ENCODE data around the gene CD59.
"Not testable (repeated sequence)": the region's sequence is repeated elsewhere in the genome, so short reads cannot be mapped to it uniquely, and the experiment has no call there.

Gene CD59

DNA sequence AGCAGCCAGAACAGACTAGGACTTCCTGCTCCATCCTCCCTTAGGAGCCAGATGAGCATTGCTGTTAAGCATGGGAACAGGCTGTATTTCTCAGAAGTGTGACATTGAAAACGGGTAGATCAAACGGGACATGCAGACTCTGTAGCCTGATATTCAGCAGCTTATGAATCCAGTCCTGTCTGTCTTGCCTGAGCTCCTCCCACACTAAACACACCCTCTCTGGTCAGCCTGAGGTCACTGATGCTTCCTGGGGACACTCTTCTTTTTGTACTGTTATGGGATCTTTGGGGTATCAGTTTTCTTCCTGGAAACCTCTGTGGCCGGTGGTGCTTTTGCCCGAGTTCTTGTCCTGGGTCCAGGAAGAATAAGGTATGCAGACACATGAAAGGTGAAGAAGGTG, 71.4 kb downstream of the CD59 start:
- no peak for DNase-seq

DNA sequence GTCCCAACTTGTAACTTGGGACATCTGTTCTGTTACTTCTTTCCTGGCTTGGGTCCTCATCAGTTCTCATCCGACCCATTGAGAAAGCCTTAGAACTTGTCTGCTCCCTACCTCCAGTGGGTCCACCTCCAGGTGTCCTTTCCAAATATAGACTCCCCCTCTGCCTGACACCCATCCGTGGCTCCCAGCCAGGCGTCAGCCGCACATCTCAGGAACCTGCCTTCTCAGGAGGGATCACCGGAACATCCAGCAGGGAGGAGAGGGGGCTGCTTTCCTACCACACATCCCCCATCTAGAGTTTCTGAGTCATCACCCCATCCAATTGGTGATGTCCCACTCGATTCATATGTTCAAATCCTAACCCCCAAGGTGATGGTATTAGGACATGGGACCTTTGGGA, 72.1 kb downstream of the CD59 start:
- no peak for DNase-seq

DNA sequence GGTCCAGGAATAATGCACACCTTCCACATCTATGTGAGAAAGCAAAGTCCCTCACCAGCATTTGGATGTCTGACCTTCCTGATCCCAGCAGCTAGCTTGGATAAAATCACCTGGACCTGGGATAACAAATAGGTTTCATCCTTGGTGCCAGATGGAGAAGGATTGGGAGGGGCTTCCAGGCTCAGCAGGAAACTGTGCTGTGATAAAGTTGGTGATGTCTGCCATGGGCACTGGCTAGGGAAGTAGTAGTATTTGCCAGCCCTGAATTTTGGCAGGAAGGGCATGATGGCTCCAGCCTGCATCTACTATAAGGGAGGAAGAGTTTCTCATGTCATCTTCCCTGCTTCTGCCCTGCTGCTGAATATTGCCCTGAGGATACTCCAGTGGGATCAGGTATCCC, 73.1 kb downstream of the CD59 start:
- no peak for DNase-seq

DNA sequence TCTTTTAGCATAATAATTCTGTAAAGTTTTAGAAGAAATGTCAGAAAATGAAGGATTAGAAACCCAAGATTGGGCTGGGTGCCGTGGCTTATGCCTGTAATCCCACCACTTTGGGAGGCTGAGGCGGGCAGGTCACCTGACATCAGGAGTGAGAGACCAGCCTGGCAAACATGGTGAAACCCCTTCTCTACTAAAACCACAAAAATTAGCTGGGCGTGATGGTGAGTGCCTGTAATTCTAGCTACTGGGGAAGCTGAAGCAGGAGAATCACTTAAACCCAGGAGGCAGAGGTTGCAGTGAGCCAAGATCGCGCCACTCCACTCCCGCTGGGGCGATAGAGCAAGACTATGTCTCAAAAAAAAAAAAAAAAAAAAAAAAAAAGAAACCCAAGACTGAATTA, 74.7 kb downstream of the CD59 start:
- DNase-seq, result not testable (repeated sequence)

DNA sequence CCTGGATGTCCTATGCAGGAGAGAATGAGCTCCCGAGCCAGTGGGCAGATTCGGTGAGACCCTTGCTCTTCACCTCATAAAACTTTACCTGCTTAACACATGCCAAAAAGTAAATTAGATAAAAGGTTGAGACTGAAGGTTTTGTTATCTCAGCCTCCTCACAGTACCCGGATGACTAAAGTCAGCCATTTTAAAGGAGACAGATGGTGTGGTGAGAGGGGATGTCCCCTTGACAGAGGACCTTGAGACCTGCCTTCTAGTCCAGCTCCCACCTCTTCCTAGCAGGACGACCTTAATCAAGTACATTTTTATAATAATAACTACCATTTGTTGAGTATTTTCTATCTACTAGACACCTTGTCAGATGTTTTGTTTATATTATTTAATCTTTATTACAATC, 75.3 kb downstream of the CD59 start:
- no peak for DNase-seq

DNA sequence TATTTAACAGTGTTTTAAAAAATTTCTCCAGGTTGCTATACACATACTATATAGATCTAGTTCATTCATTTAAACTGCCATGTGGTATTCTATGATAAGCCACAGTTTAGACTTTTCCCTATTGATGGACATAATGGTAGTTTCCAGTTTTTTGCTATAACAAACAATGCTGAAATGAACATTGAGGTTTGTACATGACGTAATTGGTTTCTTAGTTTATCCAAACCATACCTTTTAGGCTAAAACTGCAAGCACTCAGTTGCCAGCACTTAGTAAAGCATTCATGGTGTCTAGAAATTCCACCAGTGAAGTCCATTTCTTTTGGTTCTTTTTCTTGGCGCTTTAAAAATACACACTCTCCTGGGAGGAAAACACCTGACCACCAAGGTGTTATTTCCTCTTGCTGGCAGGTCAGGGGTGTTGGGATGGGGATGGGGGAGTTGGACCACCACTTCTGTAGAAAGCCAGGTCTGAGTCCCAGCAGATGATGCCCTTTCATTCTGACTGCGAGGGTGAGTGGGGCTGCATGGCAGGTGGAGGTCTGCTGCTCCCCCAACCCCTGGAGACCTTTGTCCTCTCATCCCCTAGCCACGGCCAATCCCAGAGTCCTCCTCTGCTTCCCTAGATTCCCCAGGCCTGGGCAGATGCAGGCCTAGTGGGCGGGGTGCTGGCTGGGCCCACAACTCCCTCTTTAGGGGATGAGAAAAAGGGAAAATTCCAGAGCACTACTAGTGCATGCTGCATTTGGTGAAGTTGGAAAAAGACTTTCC, 76.7 kb downstream of the CD59 start:
- DNase-seq, result no peak

DNA sequence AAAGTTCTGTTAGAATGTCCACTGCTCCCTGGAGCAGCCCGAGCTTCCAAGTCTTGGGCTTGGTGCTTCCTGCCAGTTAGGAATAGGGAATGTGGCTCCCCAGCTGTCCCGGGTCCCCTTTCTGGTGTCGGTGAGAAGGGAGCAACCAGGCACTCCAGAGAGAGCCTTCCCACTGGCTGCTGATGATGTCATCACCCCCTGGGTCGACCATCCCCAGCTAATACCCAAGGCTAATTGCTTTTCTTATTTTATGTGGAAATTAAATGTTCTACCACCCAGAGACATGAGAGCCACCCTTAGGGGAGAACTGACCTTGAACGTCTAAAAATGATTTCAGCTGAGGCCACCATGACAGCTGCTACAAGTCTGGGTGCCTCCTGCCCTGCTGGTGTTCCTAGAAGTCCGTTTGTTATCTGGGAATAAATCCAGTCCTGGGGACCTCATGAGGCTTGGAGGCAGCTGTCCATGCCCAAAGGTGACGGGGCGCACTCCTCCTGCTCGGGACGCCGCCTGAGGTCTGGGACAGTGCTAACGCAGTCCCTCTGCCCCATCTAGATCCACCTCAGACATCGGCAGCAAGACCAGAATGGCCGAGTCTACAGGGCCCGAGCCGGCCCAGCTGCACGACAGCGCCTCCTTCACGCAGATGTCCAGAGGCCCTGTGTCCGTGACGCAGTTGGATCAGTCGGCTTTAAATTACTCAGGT, 77.9 kb downstream of the CD59 start:
- DNase-seq, result no peak

DNA sequence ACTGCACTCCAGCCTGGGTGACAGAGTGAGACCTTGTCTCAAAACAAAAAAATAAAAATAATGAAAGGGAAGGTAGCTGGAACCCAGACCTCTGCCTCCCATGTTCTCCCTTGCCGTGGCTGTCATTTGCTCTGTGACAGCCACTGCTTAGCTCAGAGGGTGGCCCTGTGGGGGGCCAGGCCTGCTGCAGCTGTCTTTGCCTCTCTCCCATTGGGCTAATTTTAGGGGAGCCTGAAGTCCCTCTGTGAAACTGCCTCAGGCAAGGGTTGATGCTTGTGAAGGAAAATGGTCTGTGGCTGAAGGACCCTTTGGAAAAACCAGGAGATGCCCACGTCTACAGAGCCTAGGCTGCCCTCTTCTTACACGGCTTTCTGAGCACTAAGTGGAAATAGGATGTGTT, 78.5 kb downstream of the CD59 start:
- DNase-seq, result no peak

DNA sequence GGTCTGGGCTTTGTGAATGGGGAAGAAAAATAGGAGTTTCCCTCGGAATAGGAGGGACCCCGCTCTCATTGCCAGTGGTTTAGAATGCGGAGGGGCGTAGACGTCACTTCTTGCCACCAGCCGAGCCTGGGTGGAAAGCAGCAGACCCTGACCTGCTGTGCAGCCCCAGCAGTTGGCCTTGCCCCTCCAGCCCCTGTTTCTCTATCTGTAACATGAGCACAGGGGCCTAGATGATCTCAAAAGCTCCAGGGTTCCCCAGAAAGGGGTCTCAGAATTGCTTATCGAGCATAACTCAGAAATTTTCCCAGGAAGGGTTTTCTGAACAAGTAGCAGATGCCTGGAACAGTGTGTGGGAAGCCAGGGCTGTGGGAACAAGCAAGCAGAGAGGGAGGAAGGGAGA, 79.5 kb downstream of the CD59 start:
- no peak for DNase-seq

DNA sequence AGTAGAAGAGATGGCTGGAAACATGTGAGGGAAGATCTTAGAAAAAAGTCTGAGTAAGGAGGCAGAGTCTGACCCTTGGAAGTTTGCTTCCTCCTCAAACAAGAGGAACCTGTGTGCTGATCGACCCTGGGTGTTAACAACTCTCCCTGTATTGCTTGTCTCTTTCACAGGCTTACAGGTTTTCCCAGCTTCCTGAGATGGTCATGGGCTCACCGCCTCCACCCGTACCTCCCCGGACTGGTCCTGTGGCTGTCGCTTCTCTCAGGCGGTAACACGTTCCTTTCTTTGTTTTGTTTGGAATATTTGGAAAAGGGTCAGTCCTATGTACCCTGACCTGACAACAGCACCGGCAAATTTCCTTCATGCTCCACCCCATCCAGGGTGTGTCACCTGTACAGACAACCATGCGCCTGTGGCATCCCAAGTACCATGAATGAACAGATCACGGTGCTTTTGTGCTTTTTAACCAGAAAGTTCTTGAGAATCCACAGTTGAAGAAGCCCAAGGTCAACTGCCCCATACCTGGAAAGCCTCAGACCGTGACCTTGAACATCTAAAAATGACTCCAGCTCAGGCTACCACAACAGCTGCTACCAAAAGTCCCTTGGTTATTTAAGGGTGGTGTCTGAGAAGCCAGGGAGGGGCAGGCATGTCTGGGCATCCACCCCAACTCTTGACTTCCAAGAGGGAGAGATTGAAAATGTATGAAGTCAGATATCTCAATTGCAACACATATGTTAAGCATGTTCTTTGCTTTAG, 80.2 kb downstream of the CD59 start:
- DNase-seq, result no peak

DNA sequence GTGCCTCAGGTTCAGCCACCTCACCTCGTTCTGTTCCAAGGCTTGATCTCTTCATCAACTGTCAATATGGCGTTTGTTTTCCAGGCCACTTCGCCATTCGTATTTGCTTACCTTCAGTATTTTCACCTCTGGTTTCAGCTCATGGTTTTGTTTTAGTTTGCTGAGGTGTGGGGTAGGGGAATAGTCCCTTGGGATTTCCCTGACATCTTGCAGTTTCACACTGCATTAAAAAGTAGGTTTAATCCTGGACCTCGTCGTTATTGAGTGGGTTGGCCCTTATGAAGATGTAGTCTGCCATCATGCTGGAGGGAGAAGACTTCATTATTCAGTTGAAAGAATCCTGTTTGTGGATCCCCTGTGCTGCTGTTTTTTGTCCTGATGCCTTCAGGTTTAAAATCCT, 81.6 kb downstream of the CD59 start:
- no peak for DNase-seq

All from activated CD4-positive, alpha-beta T cell treated with anti-CD3 and anti-CD28 coated beads, Interleukin-10, Interleukin-2, amounts not matched to agents 100 ng/mL and 50 ng/mL, durations not matched to agents 16 hours and 8 hours (primary cell).